Esophagus squamous epithelium (tissue), 4 donors: Measurements from ENCODE around the gene RETREG3.

Source experiments
- POLR2A ChIP-seq, 4 donors: fragments of 450-650 bp; IDR thresholded peaks; one replicate each; pipeline ENCODE4 v1.6.1; 2017; ENCODE audit warnings: antibody characterized with exemption in 4 of 4, mild to moderate bottlenecking in 4 of 4, moderate library complexity in 3 of 4
- TF ChIP-seq, protein P1 (sequence below), 6 experiments: fragments of 450-650 bp in 4 of 6; fragments of 200-600 bp in 2 of 6; sonication (generic) in 2 of 6; IDR thresholded peaks; one replicate each; pipeline ENCODE4 v1.5.1; 2016 to 2019; ENCODE audit warnings: antibody characterized with exemption in 6 of 6, mild to moderate bottlenecking in 4 of 6, moderate library complexity in 4 of 6

- TF ChIP-seq, protein P1, sequence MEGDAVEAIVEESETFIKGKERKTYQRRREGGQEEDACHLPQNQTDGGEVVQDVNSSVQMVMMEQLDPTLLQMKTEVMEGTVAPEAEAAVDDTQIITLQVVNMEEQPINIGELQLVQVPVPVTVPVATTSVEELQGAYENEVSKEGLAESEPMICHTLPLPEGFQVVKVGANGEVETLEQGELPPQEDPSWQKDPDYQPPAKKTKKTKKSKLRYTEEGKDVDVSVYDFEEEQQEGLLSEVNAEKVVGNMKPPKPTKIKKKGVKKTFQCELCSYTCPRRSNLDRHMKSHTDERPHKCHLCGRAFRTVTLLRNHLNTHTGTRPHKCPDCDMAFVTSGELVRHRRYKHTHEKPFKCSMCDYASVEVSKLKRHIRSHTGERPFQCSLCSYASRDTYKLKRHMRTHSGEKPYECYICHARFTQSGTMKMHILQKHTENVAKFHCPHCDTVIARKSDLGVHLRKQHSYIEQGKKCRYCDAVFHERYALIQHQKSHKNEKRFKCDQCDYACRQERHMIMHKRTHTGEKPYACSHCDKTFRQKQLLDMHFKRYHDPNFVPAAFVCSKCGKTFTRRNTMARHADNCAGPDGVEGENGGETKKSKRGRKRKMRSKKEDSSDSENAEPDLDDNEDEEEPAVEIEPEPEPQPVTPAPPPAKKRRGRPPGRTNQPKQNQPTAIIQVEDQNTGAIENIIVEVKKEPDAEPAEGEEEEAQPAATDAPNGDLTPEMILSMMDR (IDR thresholded peaks at IDR 0.05): peak in 2 of 6 experiments; percentile 17 to 26
- no peak for TF ChIP-seq POLR2A (IDR thresholded peaks at IDR 0.05)
Measured at GRCh38 chr17:42536372-42537155, 72.6 kb downstream of the RETREG3 start.
